Activated gamma-delta T cell (primary cell): ENCODE measurements around the gene DHX35.

ENCODE experiments used
- DNase-seq: peaks from one replicate; lab custom pipeline; 2025; lab: John Stamatoyannopoulos, UW

DHX35 gene

GRCh38 chr20:39059036-39059435 lies 96.9 kb downstream of the DHX35 start:
- DNase-seq: no peak

- no peak for DNase-seq
Measured at GRCh38 chr20:39066471-39067242, 104.5 kb downstream of the DHX35 start.

- DNase-seq: no peak
Measured at GRCh38 chr20:39067526-39068216, 105.5 kb downstream of the DHX35 start.

- no peak for DNase-seq
Measured at GRCh38 chr20:39069976-39070375, 107.8 kb downstream of the DHX35 start.

GRCh38 chr20:39070484-39071231 lies 108.5 kb downstream of the DHX35 start:
- no peak for DNase-seq

- DNase-seq: no peak
Measured at GRCh38 chr20:39072132-39072531, 110.0 kb downstream of the DHX35 start.

GRCh38 chr20:39072653-39073052 lies 110.5 kb downstream of the DHX35 start:
- no peak for DNase-seq

- no peak for DNase-seq
Measured at GRCh38 chr20:39075731-39076130, 113.6 kb downstream of the DHX35 start.

- no peak for DNase-seq
Measured at GRCh38 chr20:39076958-39077357, 114.8 kb downstream of the DHX35 start.

- no peak for DNase-seq
Measured at GRCh38 chr20:39080326-39080725, 118.2 kb downstream of the DHX35 start.

GRCh38 chr20:39081255-39081654 lies 119.1 kb downstream of the DHX35 start:
- no peak for DNase-seq

GRCh38 chr20:39082622-39083398 lies 120.7 kb downstream of the DHX35 start:
- no peak for DNase-seq

GRCh38 chr20:39083761-39084160 lies 121.6 kb downstream of the DHX35 start:
- DNase-seq: no peak

GRCh38 chr20:39089029-39089428 lies 126.9 kb downstream of the DHX35 start:
- DNase-seq: no peak
